HG02623 (cell line): ENCODE measurements around the gene GCK.

Experiments used
- ATAC-seq: cut with Tn5 transposase; IDR thresholded peaks from one replicate; pipeline ENCODE4 v1.9.1; 2021; ENCODE audit warnings: moderate library complexity; ENCODE audit not compliant: unreplicated experiment

The GCK gene

GRCh38 chr7:44096326-44096881 is 92.8 kb downstream of the GCK start:
- no peak for ATAC-seq

GRCh38 chr7:44095781-44096180 is 93.5 kb downstream of the GCK start:
- ATAC-seq = no peak

DNA sequence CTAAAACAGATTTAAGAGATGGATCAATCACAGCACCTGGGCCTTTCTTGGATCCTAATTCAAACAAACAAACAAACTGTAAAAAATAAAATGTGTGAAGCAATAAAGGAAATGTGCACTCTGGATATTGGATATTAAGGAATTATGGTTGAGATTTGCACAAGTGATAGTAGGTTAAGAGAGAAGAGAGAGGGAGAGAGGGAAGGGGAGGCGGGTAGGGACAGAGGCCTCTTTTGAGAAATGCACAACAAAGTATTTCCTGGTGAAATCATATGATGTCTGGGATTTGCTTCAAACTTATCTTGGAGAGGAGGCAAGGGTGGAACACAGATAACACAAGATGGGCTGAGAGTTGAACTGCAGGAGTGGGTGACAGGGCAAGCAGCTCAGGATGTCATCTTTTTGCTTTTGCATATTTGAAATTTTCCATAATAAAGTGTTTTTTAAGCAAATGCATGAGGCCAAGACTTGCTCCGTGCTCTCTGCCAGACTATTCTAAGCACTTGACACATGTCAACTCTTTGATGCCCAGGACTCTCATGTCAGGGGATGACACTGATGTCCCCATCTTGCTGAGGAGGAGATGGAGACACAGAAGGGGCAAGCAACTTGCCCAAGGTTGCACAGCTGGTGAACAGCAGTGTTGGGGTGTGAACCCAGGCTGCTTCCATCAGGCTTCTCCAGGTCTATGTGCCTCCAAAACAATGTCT is 94.2 kb downstream of the GCK start:
- no peak for ATAC-seq

DNA sequence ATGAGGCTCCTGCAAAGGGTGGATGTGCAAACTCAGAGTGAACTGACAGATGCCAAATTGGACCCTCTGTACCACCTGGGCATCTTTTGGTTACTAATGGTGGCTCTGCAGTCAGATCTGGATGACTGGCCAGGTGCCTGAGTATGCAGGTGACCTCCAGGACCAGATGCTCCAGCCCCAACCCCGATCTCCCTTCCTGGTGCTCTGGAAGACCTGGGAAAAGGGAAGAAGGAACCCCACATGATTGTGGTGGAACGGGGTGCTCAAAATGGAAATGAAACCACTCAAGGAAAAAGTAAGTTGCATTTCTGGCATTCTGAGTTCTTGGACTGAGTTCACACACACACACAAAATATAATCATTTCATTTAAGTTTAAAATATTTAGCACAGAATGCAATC is 94.9 kb downstream of the GCK start:
- no peak for ATAC-seq
